ENCODE data around the gene TST.

DNA sequence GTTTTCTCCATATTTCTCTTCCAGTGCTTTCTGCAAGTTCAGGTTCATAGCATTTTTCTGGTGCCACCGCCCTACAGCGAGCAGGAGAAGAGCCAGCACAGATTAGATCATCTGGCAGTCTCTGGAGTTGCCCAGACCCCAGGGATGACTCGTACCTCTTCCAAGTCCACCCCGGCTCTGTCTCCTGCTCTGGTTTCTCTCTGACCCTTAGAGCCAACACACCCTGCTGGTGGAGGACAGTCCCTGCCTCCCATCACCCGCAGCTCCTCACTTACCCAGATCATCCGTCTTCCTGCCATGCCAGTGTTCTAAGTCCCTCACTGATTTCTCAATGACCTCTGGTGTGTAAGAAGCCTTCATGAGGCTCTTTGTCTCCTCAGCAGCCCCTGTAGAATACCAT, 28.0 kb downstream of the TST start:
- TF ChIP-seq, protein P1, sequence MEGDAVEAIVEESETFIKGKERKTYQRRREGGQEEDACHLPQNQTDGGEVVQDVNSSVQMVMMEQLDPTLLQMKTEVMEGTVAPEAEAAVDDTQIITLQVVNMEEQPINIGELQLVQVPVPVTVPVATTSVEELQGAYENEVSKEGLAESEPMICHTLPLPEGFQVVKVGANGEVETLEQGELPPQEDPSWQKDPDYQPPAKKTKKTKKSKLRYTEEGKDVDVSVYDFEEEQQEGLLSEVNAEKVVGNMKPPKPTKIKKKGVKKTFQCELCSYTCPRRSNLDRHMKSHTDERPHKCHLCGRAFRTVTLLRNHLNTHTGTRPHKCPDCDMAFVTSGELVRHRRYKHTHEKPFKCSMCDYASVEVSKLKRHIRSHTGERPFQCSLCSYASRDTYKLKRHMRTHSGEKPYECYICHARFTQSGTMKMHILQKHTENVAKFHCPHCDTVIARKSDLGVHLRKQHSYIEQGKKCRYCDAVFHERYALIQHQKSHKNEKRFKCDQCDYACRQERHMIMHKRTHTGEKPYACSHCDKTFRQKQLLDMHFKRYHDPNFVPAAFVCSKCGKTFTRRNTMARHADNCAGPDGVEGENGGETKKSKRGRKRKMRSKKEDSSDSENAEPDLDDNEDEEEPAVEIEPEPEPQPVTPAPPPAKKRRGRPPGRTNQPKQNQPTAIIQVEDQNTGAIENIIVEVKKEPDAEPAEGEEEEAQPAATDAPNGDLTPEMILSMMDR (IDR thresholded peaks at IDR 0.05; ENCODE audit: low read depth, low read length): no peak
- TF ChIP-seq EZH2phosphoT487 (IDR thresholded peaks at IDR 0.05; ENCODE audit: low read depth): no peak

Measured in OCI-LY3 (cell line).